HL-60 (cell line): ENCODE results near the gene HDAC9.

Experiments used
- DNase-seq, 2 experiments: peaks; one replicate each; pipeline ENCODE4 v3.0.0-alpha.2; 2010 to 2020; ENCODE audit warnings: low read depth in 1 of 2, low spot score in 1 of 2
- H3K27ac ChIP-seq: fragments of 250-450 bp; sonication (Bioruptor Pico); replicated peaks from 2 replicates; pipeline ENCODE4 v1.5.1; 2020; ENCODE audit warnings: mild to moderate bottlenecking, moderate library complexity
- H3K27me3 ChIP-seq: fragments of 250-450 bp; sonication (Bioruptor Pico); 2 replicates; pipeline ENCODE4 v1.5.1; 2021; ENCODE audit warnings: mild to moderate bottlenecking, moderate library complexity; ENCODE audit not compliant: insufficient read depth, poor library complexity, severe bottlenecking
- H3K4me3 ChIP-seq: replicated peaks from 2 replicates; pipeline ENCODE4 v1.5.1; 2011; ENCODE audit warnings: mild to moderate bottlenecking, control low read depth, low read length; ENCODE audit not compliant: insufficient read depth
- CTCF ChIP-seq: IDR thresholded peaks from one replicate; pipeline ENCODE4 v1.5.1; 2011; ENCODE audit warnings: low read length, control low read depth, inconsistent platforms; ENCODE audit not compliant: insufficient read depth
- GABPA ChIP-seq: IDR thresholded peaks from 2 replicates; pipeline ENCODE4 v1.6.1; 2012; ENCODE audit warnings: low read depth
- POLR2AphosphoS5 ChIP-seq: IDR thresholded peaks from 2 replicates; pipeline ENCODE4 v1.6.1; 2012; ENCODE audit warnings: low read depth
- SPI1 ChIP-seq: IDR thresholded peaks from 2 replicates; pipeline ENCODE4 v1.6.1; 2012; ENCODE audit warnings: low read depth, mild to moderate bottlenecking, borderline replicate concordance
- TF ChIP-seq, protein P1 (sequence below): IDR thresholded peaks from 2 replicates; pipeline ENCODE4 v1.6.1; 2012; ENCODE audit warnings: low read depth; ENCODE audit not compliant: insufficient replicate concordance

HDAC9 gene

DNA sequence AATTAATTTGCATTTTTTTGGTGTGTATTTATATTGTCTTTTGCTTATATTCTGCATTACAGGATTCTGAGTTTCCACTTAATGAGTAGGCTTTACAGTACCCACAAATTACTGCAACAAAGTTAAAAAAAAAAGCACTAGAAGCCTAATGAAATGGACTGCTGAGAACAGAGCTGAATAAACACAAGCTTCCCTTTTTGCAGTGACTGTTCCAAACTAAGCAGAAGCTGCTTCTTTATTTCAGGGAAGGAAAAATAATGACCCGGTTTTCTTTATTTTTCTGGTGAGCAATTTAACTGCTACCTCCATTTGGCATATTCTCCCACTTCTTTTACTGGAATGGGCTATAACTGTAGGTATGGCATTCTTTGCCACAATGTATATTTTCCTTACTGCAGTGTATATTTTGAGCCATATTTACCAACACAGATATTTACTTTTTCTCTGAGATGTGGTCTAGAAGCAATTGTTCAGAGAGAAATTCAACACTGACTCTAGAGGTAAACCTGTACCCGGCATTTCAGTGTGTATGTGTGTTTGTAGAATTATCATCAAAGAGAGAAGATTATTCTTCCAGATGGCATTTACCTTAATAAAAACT is 56.9 kb downstream of the HDAC9 start:
- TF ChIP-seq POLR2AphosphoS5 = no peak
- TF ChIP-seq SPI1 = no peak
- no peak for TF ChIP-seq CTCF
- TF ChIP-seq, protein P1, sequence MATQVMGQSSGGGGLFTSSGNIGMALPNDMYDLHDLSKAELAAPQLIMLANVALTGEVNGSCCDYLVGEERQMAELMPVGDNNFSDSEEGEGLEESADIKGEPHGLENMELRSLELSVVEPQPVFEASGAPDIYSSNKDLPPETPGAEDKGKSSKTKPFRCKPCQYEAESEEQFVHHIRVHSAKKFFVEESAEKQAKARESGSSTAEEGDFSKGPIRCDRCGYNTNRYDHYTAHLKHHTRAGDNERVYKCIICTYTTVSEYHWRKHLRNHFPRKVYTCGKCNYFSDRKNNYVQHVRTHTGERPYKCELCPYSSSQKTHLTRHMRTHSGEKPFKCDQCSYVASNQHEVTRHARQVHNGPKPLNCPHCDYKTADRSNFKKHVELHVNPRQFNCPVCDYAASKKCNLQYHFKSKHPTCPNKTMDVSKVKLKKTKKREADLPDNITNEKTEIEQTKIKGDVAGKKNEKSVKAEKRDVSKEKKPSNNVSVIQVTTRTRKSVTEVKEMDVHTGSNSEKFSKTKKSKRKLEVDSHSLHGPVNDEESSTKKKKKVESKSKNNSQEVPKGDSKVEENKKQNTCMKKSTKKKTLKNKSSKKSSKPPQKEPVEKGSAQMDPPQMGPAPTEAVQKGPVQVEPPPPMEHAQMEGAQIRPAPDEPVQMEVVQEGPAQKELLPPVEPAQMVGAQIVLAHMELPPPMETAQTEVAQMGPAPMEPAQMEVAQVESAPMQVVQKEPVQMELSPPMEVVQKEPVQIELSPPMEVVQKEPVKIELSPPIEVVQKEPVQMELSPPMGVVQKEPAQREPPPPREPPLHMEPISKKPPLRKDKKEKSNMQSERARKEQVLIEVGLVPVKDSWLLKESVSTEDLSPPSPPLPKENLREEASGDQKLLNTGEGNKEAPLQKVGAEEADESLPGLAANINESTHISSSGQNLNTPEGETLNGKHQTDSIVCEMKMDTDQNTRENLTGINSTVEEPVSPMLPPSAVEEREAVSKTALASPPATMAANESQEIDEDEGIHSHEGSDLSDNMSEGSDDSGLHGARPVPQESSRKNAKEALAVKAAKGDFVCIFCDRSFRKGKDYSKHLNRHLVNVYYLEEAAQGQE = no peak
- no peak for TF ChIP-seq GABPA

DNA sequence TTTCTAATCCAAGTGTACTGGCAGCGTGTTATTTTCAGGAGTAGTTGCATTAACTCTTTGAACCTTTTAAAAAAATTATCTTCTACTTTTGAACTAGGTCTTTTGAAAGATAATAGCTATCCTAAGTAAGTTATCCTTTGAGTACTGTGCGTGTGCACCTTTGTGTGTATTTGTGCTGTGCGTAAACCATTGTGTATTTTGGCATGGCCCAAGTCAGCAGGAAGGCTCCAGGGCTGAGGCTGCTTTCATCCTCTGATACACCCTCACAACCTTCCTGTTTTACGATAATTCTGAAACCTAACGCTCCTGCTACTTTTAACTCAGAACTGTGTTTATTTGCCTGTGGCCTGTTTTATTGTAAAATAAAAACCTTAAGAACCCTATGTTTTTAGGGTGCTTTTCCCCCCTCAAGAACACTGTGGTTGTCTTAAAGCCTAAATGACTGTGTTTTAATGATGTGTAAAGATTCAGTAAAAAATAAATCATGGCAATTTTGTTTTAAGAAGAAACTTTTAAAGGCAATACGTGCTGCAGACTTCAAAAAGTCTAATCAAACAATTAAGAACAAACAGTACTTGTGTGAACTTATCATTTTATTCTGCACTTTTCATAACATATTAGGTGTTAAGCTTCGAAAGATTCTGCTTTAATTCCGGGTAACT is 57.5 kb downstream of the HDAC9 start:
- no peaks in the 10 kb centered on the region for H3K27me3 ChIP-seq
- no peak overlapping the region for H3K4me3 ChIP-seq
- DNase-seq = no peak
- TF ChIP-seq CTCF (no peak), POLR2AphosphoS5 (no peak), GABPA (no peak), SPI1 (no peak)
- TF ChIP-seq, protein P1 = no peak
- no peak overlapping the region for H3K27ac ChIP-seq

More for the DNA sequence above, 56.9 kb downstream of the HDAC9 start:
- H3K27me3 ChIP-seq = no peaks in the 10 kb centered on the region
- peak in 1 of 2 experiments; percentile 4 for DNase-seq
- no peak overlapping the region for H3K27ac ChIP-seq
- H3K4me3 ChIP-seq = no peak overlapping the region

DNA sequence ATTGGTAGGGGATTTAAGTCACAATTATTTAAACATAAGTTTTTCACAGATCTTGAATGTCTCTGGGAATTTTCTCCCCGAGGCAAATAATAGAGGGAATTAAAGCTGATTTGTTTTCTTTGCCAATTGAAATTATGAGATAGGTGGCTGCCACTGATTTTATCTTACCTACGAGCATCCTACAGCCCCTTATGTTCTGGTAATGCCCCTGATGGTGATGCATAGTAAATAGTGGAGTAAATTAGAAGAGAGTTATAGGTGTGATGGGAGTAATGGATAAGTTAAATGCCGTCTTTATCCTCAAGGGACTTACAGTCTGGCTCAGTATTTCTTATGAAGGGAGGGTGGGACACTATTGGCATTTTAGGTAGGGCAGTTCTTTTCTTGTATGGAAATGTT is 58.1 kb downstream of the HDAC9 start:
- TF ChIP-seq, protein P1 = no peak
- TF ChIP-seq CTCF (no peak), POLR2AphosphoS5 (no peak), GABPA (no peak), SPI1 (no peak)
- DNase-seq = no peak
- no peak overlapping the region for H3K27ac ChIP-seq
- no peak overlapping the region for H3K4me3 ChIP-seq
- H3K27me3 ChIP-seq = no peaks in the 10 kb centered on the region
